IPS DF 4.7 (cell line): ENCODE measurements around the gene FAHD2B.
"Not testable (repeated sequence)": the region's sequence is repeated elsewhere in the genome, so short reads cannot be mapped to it uniquely, and the experiment has no call there.

Experiments used
- DNase-seq: peaks from one replicate; pipeline ENCODE4 v3.0.0-alpha.2; 2013; ENCODE audit warnings: low spot score; ENCODE audit errors: extremely low read depth

FAHD2B gene

GRCh38 chr2:97094772-97095611, at the start of gene FAHD2B:
TSS of gene FAHD2B (minus strand) at chr2:97094882. CDS start at chr2:97091706, 3,176 bp downstream.
- DNase-seq: not testable (repeated sequence)

GRCh38 chr2:97144016-97144415, 49.3 kb upstream of the FAHD2B start:
- DNase-seq: not testable (repeated sequence)

- not testable (repeated sequence) for DNase-seq
Measured at GRCh38 chr2:97129090-97129489, 34.4 kb upstream of the FAHD2B start.

- not testable (repeated sequence) for DNase-seq
Measured at GRCh38 chr2:97113882-97114255, 19.2 kb upstream of the FAHD2B start.

GRCh38 chr2:97113050-97113881, 18.6 kb upstream of the FAHD2B start, which contains the start of gene ANKRD36:
TSS of gene ANKRD36 (plus strand) at chr2:97113153. CDS start at chr2:97113740, 587 bp downstream.
- DNase-seq: not testable (repeated sequence)

GRCh38 chr2:97112320-97113049, 17.8 kb upstream of the FAHD2B start:
- DNase-seq: not testable (repeated sequence)

- DNase-seq: not testable (repeated sequence)
Measured at GRCh38 chr2:97111246-97111645, 16.6 kb upstream of the FAHD2B start.

GRCh38 chr2:97106878-97107277, 12.2 kb upstream of the FAHD2B start:
- DNase-seq: not testable (repeated sequence)

- DNase-seq: not testable (repeated sequence)
Measured at GRCh38 chr2:97098786-97099372, 4.2 kb upstream of the FAHD2B start.

- DNase-seq: no peak
Measured at GRCh38 chr2:97095661-97096060, 979 bp upstream of the FAHD2B start.

- DNase-seq: not testable (repeated sequence)
Measured at GRCh38 chr2:97093983-97094771, 505 bp downstream of the FAHD2B start.

- DNase-seq: not testable (repeated sequence)
Measured at GRCh38 chr2:97092946-97093345, 1.7 kb downstream of the FAHD2B start.

- DNase-seq: not testable (repeated sequence)
Measured at GRCh38 chr2:97088706-97089105, 6.0 kb downstream of the FAHD2B start.

- not testable (repeated sequence) for DNase-seq
Measured at GRCh38 chr2:97085093-97085492, 9.6 kb downstream of the FAHD2B start.

GRCh38 chr2:97083516-97083915, 11.2 kb downstream of the FAHD2B start:
- not testable (repeated sequence) for DNase-seq

- not testable (repeated sequence) for DNase-seq
Measured at GRCh38 chr2:97082206-97082605, 12.5 kb downstream of the FAHD2B start.

- DNase-seq: not testable (repeated sequence)
Measured at GRCh38 chr2:97080855-97081254, 13.8 kb downstream of the FAHD2B start.

GRCh38 chr2:97077213-97077612, 17.5 kb downstream of the FAHD2B start:
- not testable (repeated sequence) for DNase-seq

- DNase-seq: not testable (repeated sequence)
Measured at GRCh38 chr2:97070915-97071314, 23.8 kb downstream of the FAHD2B start.

- DNase-seq: not testable (repeated sequence)
Measured at GRCh38 chr2:97068722-97069121, 26.0 kb downstream of the FAHD2B start.
